SU-DHL-6 (cell line): Measurements from ENCODE around the gene MARK2.

ENCODE experiments used
- EZH2phosphoT487 ChIP-seq: fragments of 200-600 bp; sonication (generic), shearing (Covaris generic); conservative IDR thresholded peaks from 2 replicates; pipeline ENCODE4 v1.6.1; 2018; ENCODE audit warnings: mild to moderate bottlenecking, antibody characterized with exemption, low read length, moderate library complexity, mixed read lengths
- TF ChIP-seq, protein P1 (sequence below): fragments of 200-600 bp; sonication (generic); IDR thresholded peaks from one replicate; pipeline ENCODE4 v1.5.1; 2017; ENCODE audit warnings: antibody characterized with exemption, mild to moderate bottlenecking, low read length, moderate library complexity; ENCODE audit not compliant: insufficient read depth, poor library complexity, severe bottlenecking

DNA sequence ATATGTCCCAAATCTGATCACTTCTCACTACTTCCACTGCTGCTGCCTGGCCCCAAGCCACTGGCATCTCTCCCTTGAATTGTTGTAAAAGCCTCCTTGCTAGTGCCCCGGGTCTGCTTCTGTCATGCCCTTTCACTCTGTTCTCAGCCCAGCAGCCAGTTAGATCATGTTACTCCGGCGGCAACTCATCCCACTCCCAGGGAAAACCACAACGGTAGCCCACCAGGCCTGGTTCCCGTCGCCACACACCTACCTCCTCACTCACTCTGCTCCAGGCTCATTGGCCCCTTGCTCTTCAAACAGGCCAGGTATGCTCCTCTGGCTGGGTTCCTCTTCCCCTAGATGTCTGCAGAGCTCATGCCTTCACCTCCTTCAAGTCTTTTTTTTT is 3.8 kb upstream of the MARK2 start:
- TF ChIP-seq, protein P1, sequence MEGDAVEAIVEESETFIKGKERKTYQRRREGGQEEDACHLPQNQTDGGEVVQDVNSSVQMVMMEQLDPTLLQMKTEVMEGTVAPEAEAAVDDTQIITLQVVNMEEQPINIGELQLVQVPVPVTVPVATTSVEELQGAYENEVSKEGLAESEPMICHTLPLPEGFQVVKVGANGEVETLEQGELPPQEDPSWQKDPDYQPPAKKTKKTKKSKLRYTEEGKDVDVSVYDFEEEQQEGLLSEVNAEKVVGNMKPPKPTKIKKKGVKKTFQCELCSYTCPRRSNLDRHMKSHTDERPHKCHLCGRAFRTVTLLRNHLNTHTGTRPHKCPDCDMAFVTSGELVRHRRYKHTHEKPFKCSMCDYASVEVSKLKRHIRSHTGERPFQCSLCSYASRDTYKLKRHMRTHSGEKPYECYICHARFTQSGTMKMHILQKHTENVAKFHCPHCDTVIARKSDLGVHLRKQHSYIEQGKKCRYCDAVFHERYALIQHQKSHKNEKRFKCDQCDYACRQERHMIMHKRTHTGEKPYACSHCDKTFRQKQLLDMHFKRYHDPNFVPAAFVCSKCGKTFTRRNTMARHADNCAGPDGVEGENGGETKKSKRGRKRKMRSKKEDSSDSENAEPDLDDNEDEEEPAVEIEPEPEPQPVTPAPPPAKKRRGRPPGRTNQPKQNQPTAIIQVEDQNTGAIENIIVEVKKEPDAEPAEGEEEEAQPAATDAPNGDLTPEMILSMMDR: no peak
- no peak for TF ChIP-seq EZH2phosphoT487
